IMR-90 (cell line): Measurements from ENCODE around the gene WFDC10A. TPM values are rescaled to one million over a fixed set of nuclear protein-coding genes. Genes with fewer than 3 reads are reported as not detected.

Source experiments
- ATAC-seq: fragments of 200-7000 bp; cut with Tn5 transposase; 2 replicates; pipeline ENCODE4 v1.9.1; 2020; ENCODE audit warnings: low read depth, mild to moderate bottlenecking, moderate library complexity
- BruUV-seq: library from RNA; stranded (reverse); fragments of 400-500 nt; replicated peaks from 2 replicates; lab custom pipeline; 2021; lab: Mats Ljungman, UMichigan
- CTCF ChIA-PET: fragments of 300-600 bp; formaldehyde crosslinking; extraction: SDS; loops from one replicate; lab custom pipeline; 2021; ENCODE audit warnings: antibody characterized with exemption; lab: Yijun Ruan, JAX
- POLR2A ChIA-PET: fragments of 300-600 bp; sonication (Branson Sonifier 250); formaldehyde crosslinking; loops from one replicate; lab custom pipeline; 2022; ENCODE audit warnings: antibody characterized with exemption; ENCODE audit not compliant: unreplicated experiment; lab: Charles Lee
- DNase-seq: peaks from one replicate; pipeline ENCODE4 v3.0.0; 2013
- H2AFZ ChIP-seq: replicated peaks from 2 replicates; pipeline ENCODE3; 2013; ENCODE audit warnings: low read length, mild to moderate bottlenecking; ENCODE audit not compliant: poor library complexity
- H2AK5ac ChIP-seq: 2 replicates; pipeline ENCODE4 v1.6.1; 2013; ENCODE audit warnings: low read depth, low read length, inconsistent platforms
- H2AK9ac ChIP-seq: replicated peaks from 2 replicates; pipeline ENCODE3; 2013; ENCODE audit warnings: mild to moderate bottlenecking, low read depth, low read length, moderate library complexity; ENCODE audit not compliant: poor library complexity
- H2BK120ac ChIP-seq: 2 replicates; pipeline ENCODE4 v1.6.1; 2013; ENCODE audit warnings: low read depth, low read length, inconsistent platforms
- H2BK15ac ChIP-seq: 3 replicates; pipeline ENCODE4 v1.6.1; 2013; ENCODE audit warnings: low read depth, low read length, inconsistent platforms
- H2BK20ac ChIP-seq: 2 replicates; pipeline ENCODE4 v1.6.1; 2013; ENCODE audit warnings: low read depth, mild to moderate bottlenecking, inconsistent platforms, low read length, moderate library complexity
- H2BK5ac ChIP-seq: 2 replicates; pipeline ENCODE4 v1.6.1; 2013; ENCODE audit warnings: mild to moderate bottlenecking, low read depth, low read length, inconsistent platforms; ENCODE audit not compliant: poor library complexity, severe bottlenecking
- H3K14ac ChIP-seq: replicated peaks from 2 replicates; pipeline ENCODE4 v1.6.1; 2013; ENCODE audit warnings: low read depth, low read length, inconsistent platforms
- H3K18ac ChIP-seq: 2 replicates; pipeline ENCODE4 v1.6.1; 2013; ENCODE audit warnings: low read depth, low read length, control low read depth
- H3K23ac ChIP-seq: 2 replicates; pipeline ENCODE4 v1.6.1; 2013; ENCODE audit warnings: low read depth, low read length, inconsistent platforms
- H3K27ac ChIP-seq: 2 replicates; pipeline ENCODE4 v1.5.1; 2013; ENCODE audit warnings: mild to moderate bottlenecking, control low read depth, low read length; ENCODE audit not compliant: insufficient read depth
- H3K27me3 ChIP-seq: 2 replicates; pipeline ENCODE4 v1.6.1; 2013; ENCODE audit warnings: low read length; ENCODE audit not compliant: control insufficient read depth, insufficient read depth
- H3K36me3 ChIP-seq: 2 replicates; pipeline ENCODE4 v1.6.1; 2013; ENCODE audit warnings: low read length, mixed read lengths; ENCODE audit not compliant: control insufficient read depth, insufficient read depth
- H3K4ac ChIP-seq: 2 replicates; pipeline ENCODE4 v1.6.1; 2013; ENCODE audit warnings: low read depth, low read length, inconsistent platforms
- H3K4me1 ChIP-seq: 2 replicates; pipeline ENCODE4 v1.6.1; 2013; ENCODE audit warnings: low read length, mixed read lengths; ENCODE audit not compliant: control insufficient read depth, insufficient read depth
- H3K4me2 ChIP-seq: 2 replicates; pipeline ENCODE4 v1.6.1; 2013; ENCODE audit warnings: low read depth, mild to moderate bottlenecking, control low read depth, low read length, moderate library complexity
- H3K4me3 ChIP-seq: 2 replicates; pipeline ENCODE4 v1.5.1; 2013; ENCODE audit warnings: low read depth, mild to moderate bottlenecking, control low read depth, low read length, moderate library complexity; ENCODE audit not compliant: insufficient read depth
- H3K56ac ChIP-seq: 2 replicates; pipeline ENCODE4 v1.6.1; 2013; ENCODE audit warnings: low read length, inconsistent platforms; ENCODE audit not compliant: insufficient read depth; ENCODE audit errors: extremely low read depth
- H3K79me1 ChIP-seq, 2 experiments: 2 replicates each; pipeline ENCODE4 v1.6.1; 2013; ENCODE audit warnings: low read length in 2 of 2, inconsistent platforms in 1 of 2, low read depth in 1 of 2
- H3K9ac ChIP-seq: 2 replicates; pipeline ENCODE4 v1.6.1; 2013; ENCODE audit warnings: low read depth, low read length, control low read depth
- H3K9me1 ChIP-seq: 2 replicates; pipeline ENCODE4 v1.6.1; 2013; ENCODE audit warnings: low read length, inconsistent platforms; ENCODE audit not compliant: insufficient read depth
- H3K9me3 ChIP-seq: 2 replicates; pipeline ENCODE4 v1.6.1; 2013; ENCODE audit warnings: low read length; ENCODE audit not compliant: control insufficient read depth, insufficient read depth
- H4K20me1 ChIP-seq: 2 replicates; pipeline ENCODE4 v1.6.1; 2013; ENCODE audit warnings: low read length, inconsistent platforms; ENCODE audit not compliant: insufficient read depth
- H4K5ac ChIP-seq: 2 replicates; pipeline ENCODE4 v1.6.1; 2013; ENCODE audit warnings: mild to moderate bottlenecking, low read depth, low read length, control low read depth
- H4K8ac ChIP-seq, 2 experiments: 2 replicates each; pipeline ENCODE4 v1.6.1; 2013; ENCODE audit warnings: low read depth in 2 of 2, low read length in 2 of 2, control low read depth in 1 of 2, inconsistent platforms in 1 of 2
- H4K91ac ChIP-seq: 2 replicates; pipeline ENCODE4 v1.6.1; 2013; ENCODE audit warnings: low read depth, low read length, inconsistent platforms; ENCODE audit not compliant: insufficient read depth
- BHLHE40 ChIP-seq: fragments of 150-350 bp; IDR thresholded peaks from 2 replicates; pipeline ENCODE4 v1.6.1; 2016; ENCODE audit warnings: mild to moderate bottlenecking, low read depth, low read length
- CEBPB ChIP-seq: IDR thresholded peaks from 2 replicates; pipeline ENCODE4 v1.6.1; 2012; ENCODE audit warnings: low read depth, low read length, improper control_type of control experiment
- CHD1 ChIP-seq: IDR thresholded peaks from 2 replicates; pipeline ENCODE4 v1.6.1; 2012; ENCODE audit warnings: low read depth, low read length, improper control_type of control experiment
- CTCF ChIP-seq: conservative IDR thresholded peaks from 2 replicates; pipeline ENCODE4 v1.5.1; 2012; ENCODE audit warnings: mild to moderate bottlenecking, low read depth, low read length, improper control_type of control experiment
- ELK1 ChIP-seq: fragments of 150-350 bp; IDR thresholded peaks from 2 replicates; pipeline ENCODE4 v1.6.1; 2016; ENCODE audit warnings: low read depth, mild to moderate bottlenecking, low read length, moderate library complexity, borderline replicate concordance
- FOS ChIP-seq: fragments of 150-350 bp; IDR thresholded peaks from 2 replicates; pipeline ENCODE4 v1.6.1; 2016; ENCODE audit warnings: low read depth, low read length
- MAFK ChIP-seq: IDR thresholded peaks from 2 replicates; pipeline ENCODE4 v1.6.1; 2012; ENCODE audit warnings: low read depth, low read length, improper control_type of control experiment
- MAZ ChIP-seq: IDR thresholded peaks from 2 replicates; pipeline ENCODE4 v1.6.1; 2012; ENCODE audit warnings: low read depth, mild to moderate bottlenecking, low read length, improper control_type of control experiment, moderate library complexity, borderline replicate concordance
- MXI1 ChIP-seq: IDR thresholded peaks from 2 replicates; pipeline ENCODE4 v1.6.1; 2012; ENCODE audit warnings: low read depth, mild to moderate bottlenecking, low read length, moderate library complexity, borderline replicate concordance
- NFE2L2 ChIP-seq: fragments of 150-350 bp; IDR thresholded peaks from 2 replicates; pipeline ENCODE4 v1.6.1; 2016; ENCODE audit warnings: low read depth, mild to moderate bottlenecking, low read length
- POLR2A ChIP-seq: IDR thresholded peaks from 2 replicates; pipeline ENCODE4 v1.6.1; 2012; ENCODE audit warnings: mild to moderate bottlenecking, low read depth, low read length
- RAD21 ChIP-seq: IDR thresholded peaks from 2 replicates; pipeline ENCODE4 v1.6.1; 2012; ENCODE audit warnings: low read length, improper control_type of control experiment
- RCOR1 ChIP-seq: IDR thresholded peaks from 2 replicates; pipeline ENCODE4 v1.6.1; 2012; ENCODE audit warnings: mild to moderate bottlenecking, low read length, improper control_type of control experiment; ENCODE audit not compliant: insufficient replicate concordance
- RFX5 ChIP-seq: IDR thresholded peaks from 2 replicates; pipeline ENCODE4 v1.8.0; 2012; ENCODE audit warnings: low read depth, mild to moderate bottlenecking, low read length, moderate library complexity
- SMC3 ChIP-seq: fragments of 150-350 bp; IDR thresholded peaks from 2 replicates; pipeline ENCODE4 v1.6.1; 2016; ENCODE audit warnings: low read depth, mild to moderate bottlenecking, antibody characterized with exemption, low read length, moderate library complexity
- WGBS, 2 experiments: methylation state at CpG; one replicate each; pipeline versions ENCODE4 v1.1.5 to v1.1.7; 2013; ENCODE audit warnings: missing lambda C conversion rate in 2 of 2; ENCODE audit not compliant: insufficient read length in 1 of 2; ENCODE audit errors: extremely low coverage in 2 of 2; 5-methylcytosine and 5-hydroxymethylcytosine counted together
- dilution Hi-C: fragments of 300-500 bp; cut with HindIII; formaldehyde crosslinking; loops from one replicate; pipeline ENCODE4 v1.14.3; 2018; ENCODE audit warnings: low sequenced_read_pairs; ENCODE audit not compliant: unreplicated experiment
- in situ Hi-C: fragments of 300-500 bp; cut with MboI; formaldehyde crosslinking; loops from 3 replicates; pipeline ENCODE4 v1.14.3; 2019; ENCODE audit warnings: low sequenced_read_pairs, inconsistent platforms, mixed read lengths
- intact Hi-C: fragments of 100-400 bp; cut with micrococcal nuclease; formaldehyde crosslinking; loops from 2 replicates; pipeline ENCODE4 v1.10.0; 2022
- polyA plus RNA-seq, 3 experiments: library from polyadenylated mRNA; depleted of rRNA; stranded (reverse); fragments of >200 nt; gene quantifications; 2 replicates each; pipeline ENCODE4 v1.2.3, GENCODE V29; 2012; ENCODE audit warnings: low replicate concordance in 1 of 3
- total RNA-seq: library from RNA; depleted of rRNA; stranded (reverse); fragments of >200 nt; gene quantifications from 2 replicates; pipeline ENCODE4 v1.2.3, GENCODE V29; 2012
- TF ChIP-seq, protein P1 (sequence below): fragments of 150-350 bp; IDR thresholded peaks from 2 replicates; pipeline ENCODE4 v1.6.1; 2017; ENCODE audit warnings: mild to moderate bottlenecking, antibody characterized with exemption, low read length, low read depth

Gene WFDC10A
- total and polyA plus RNA-seq, 2 of the 4 experiments (the other 2 are of a cell fraction): not detected

- Histone ChIP-seq H3K9me3 (no peaks in the 10 kb centered on the region), H3K36me3 (no peaks in the 10 kb centered on the region), H3K4me1 (no peaks in the 10 kb centered on the region), H3K27me3 (no peaks in the 10 kb centered on the region), H2BK5ac (no peak within 1 kb of the TSS), H2AFZ (no peak within 1 kb of the TSS), H3K14ac (no peak within 1 kb of the TSS), H2BK15ac (no peak within 1 kb of the TSS), H3K23ac (no peak within 1 kb of the TSS), H3K9ac (no peak within 1 kb of the TSS), H3K9me1 (no peaks in the 10 kb centered on the region), H2BK20ac (no peak within 1 kb of the TSS), H3K79me1 (no peaks in the 10 kb centered on the region), H2AK9ac (no peak within 1 kb of the TSS), H3K18ac (no peak within 1 kb of the TSS), H3K4ac (no peak within 1 kb of the TSS), H3K27ac (no peak within 1 kb of the TSS), H4K20me1 (no peaks in the 10 kb centered on the region), H4K91ac (no peak within 1 kb of the TSS), H4K8ac (no peak within 1 kb of the TSS), H3K4me2 (no peak within 1 kb of the TSS), H3K56ac (no peak within 1 kb of the TSS), H4K5ac (no peak within 1 kb of the TSS), H2BK120ac (no peak within 1 kb of the TSS), H2AK5ac (no peak within 1 kb of the TSS), H3K4me3 (no peak within 1 kb of the TSS)
- POLR2A ChIA-PET: no interaction called here
- dilution Hi-C loops: no loop called here
- CTCF ChIA-PET: interaction anchor here (0.6 kb wide), 1 partner anchor 50 kb away, joined by 7 read pairs; no protein-coding TSS in a partner anchor
- no peak for DNase-seq
- WGBS, 2 experiments: no CpG with 5 or more reads among the region's 4 CpGs
- no peak for ATAC-seq
- in situ Hi-C loops: no loop called here
- intact Hi-C loops: no loop called here
- no TSS peak for BruUV-seq
- TF ChIP-seq, protein P1, sequence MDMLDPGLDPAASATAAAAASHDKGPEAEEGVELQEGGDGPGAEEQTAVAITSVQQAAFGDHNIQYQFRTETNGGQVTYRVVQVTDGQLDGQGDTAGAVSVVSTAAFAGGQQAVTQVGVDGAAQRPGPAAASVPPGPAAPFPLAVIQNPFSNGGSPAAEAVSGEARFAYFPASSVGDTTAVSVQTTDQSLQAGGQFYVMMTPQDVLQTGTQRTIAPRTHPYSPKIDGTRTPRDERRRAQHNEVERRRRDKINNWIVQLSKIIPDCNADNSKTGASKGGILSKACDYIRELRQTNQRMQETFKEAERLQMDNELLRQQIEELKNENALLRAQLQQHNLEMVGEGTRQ: no peak
- TF ChIP-seq RAD21 (no peak), POLR2A (no peak), RFX5 (no peak), CHD1 (no peak), RCOR1 (no peak), MAZ (no peak), MAFK (no peak), NFE2L2 (no peak), BHLHE40 (no peak), CTCF (no peak), ELK1 (no peak), FOS (no peak), CEBPB (no peak), SMC3 (no peak), MXI1 (no peak)
Observed at GRCh38 chr20:45631184-45631583, 1.6 kb downstream of the WFDC10A start, which contains the start of gene WFDC9. WFDC9 (minus strand) TSS chr20:45631284; CDS start chr20:45610181, 21,103 bp downstream.
